ENCODE measurements around the gene STAC. TPM values are rescaled to one million over a fixed set of nuclear protein-coding genes. Genes with fewer than 3 reads are reported as not detected.

STAC gene
- total and polyA plus RNA-seq, 4 donors: 0.21 to 0.56 (median 0.39) TPM

GRCh38 chr3:36558961-36559360, 178.7 kb downstream of the STAC start:
- 45% methylated on average over 2 of the region's 2 CpGs for WGBS

More at GRCh38 chr3:36558961-36559360, 178.7 kb downstream of the STAC start:
- H3K36me3 ChIP-seq (ENCODE audit: control insufficient read depth in 4 of 4, insufficient read depth in 3 of 4, low read depth in 1 of 4, low read length in 3 of 4): no peaks in the 10 kb centered on the region
- H3K4me3 ChIP-seq (ENCODE audit: low read depth in 1 of 3, low read length in 3 of 3): no peak overlapping the region
- TF ChIP-seq RXRA (IDR thresholded peaks at IDR 0.05) (no peak), GABPA (IDR thresholded peaks at IDR 0.05 in 1 of 2, conservative IDR thresholded peaks at IDR 0.05 in 1 of 2) (no peak), MAX (IDR thresholded peaks at IDR 0.05) (no peak), HNF4A (conservative IDR thresholded peaks at IDR 0.05) (no peak), FOXA2 (IDR thresholded peaks at IDR 0.05) (no peak), YY1 (IDR thresholded peaks at IDR 0.05) (no peak), FOXA1 (IDR thresholded peaks at IDR 0.05) (no peak), JUND (IDR thresholded peaks at IDR 0.05) (no peak), EGR1 (IDR thresholded peaks at IDR 0.05; ENCODE audit: low read depth in 2 of 2) (no peak), REST (IDR thresholded peaks at IDR 0.05) (no peak), NR2F2 (IDR thresholded peaks at IDR 0.05) (no peak), SP1 (IDR thresholded peaks at IDR 0.05) (no peak), ATF3 (IDR thresholded peaks at IDR 0.05) (no peak), ZBTB33 (IDR thresholded peaks at IDR 0.05) (no peak), RAD21 (IDR thresholded peaks at IDR 0.05) (no peak), TAF1 (conservative IDR thresholded peaks at IDR 0.05) (no peak), HNF4G (IDR thresholded peaks at IDR 0.05) (no peak), CTCF (IDR thresholded peaks at IDR 0.05; ENCODE audit: low read depth, low read length, missing input control) (no peak)
- no peaks in the 10 kb centered on the region for H3K9me3 ChIP-seq (ENCODE audit: control insufficient read depth in 4 of 4, low read length in 3 of 4)
- peaks cover 0 to 3% (median 0%) of the 10 kb centered on the region in 4 donors for H3K27me3 ChIP-seq (ENCODE audit: control insufficient read depth in 4 of 4, insufficient read depth in 4 of 4, low read length in 3 of 4)
- H3K27ac ChIP-seq (ENCODE audit: low read depth in 1 of 2, low read length in 2 of 2): no peak overlapping the region
- H3K4me1 ChIP-seq (ENCODE audit: control insufficient read depth in 4 of 4, insufficient read depth in 4 of 4, low read length in 3 of 4): no peaks in the 10 kb centered on the region
- H3K9ac ChIP-seq (ENCODE audit: low read depth in 1 of 2, low read length in 2 of 2): no peak overlapping the region
- DNase-seq (ENCODE audit: low spot score): no peak
